Upper lobe of left lung (tissue), 6 donors: ENCODE data around the gene RPL7A. TPM values are rescaled to one million over a fixed set of nuclear protein-coding genes. Genes with fewer than 3 reads are reported as not detected.
"Not testable (repeated sequence)": the region's sequence is repeated elsewhere in the genome, so short reads cannot be mapped to it uniquely, and the experiment has no call there.

Experiments
- ATAC-seq, 2 donors: fragments of 200-7000 bp; cut with Tn5 transposase; one replicate each; pipeline ENCODE4 v1.9.1; 2022; ENCODE audit warnings: mild to moderate bottlenecking in 2 of 2, moderate library complexity in 2 of 2; ENCODE audit not compliant: low FRiP score in 2 of 2
- DNase-seq, 2 donors: peaks; one replicate each; pipeline ENCODE4 v3.0.0-alpha.2; 2019 to 2020
- H3K27ac ChIP-seq, 4 donors: fragments of 200-600 bp; sonication (generic); one replicate each; pipeline ENCODE4 v1.5.1; 2016 to 2019
- H3K27me3 ChIP-seq, 4 donors: fragments of 200-600 bp; sonication (generic); one replicate each; pipeline ENCODE4 v1.5.1; 2017 to 2019
- H3K36me3 ChIP-seq, 4 donors: fragments of 200-600 bp; sonication (generic); one replicate each; pipeline ENCODE4 v1.5.1; 2016 to 2019
- H3K4me1 ChIP-seq, 4 donors: fragments of 200-600 bp; sonication (generic); one replicate each; pipeline ENCODE4 v1.5.1; 2018 to 2019
- H3K4me3 ChIP-seq, 4 donors: fragments of 200-600 bp; sonication (generic); one replicate each; pipeline ENCODE4 v1.5.1; 2017 to 2019; ENCODE audit warnings: mild to moderate bottlenecking in 2 of 4, moderate library complexity in 1 of 4
- H3K9me3 ChIP-seq, 4 donors: fragments of 200-600 bp; sonication (generic); one replicate each; pipeline ENCODE4 v1.5.1; 2018 to 2019
- EP300 ChIP-seq, 4 donors: sonication (generic); formaldehyde crosslinking; IDR thresholded peaks; one replicate each; pipeline ENCODE4 v1.5.1; 2017; ENCODE audit warnings: antibody characterized with exemption in 4 of 4, control low read depth in 2 of 4
- POLR2A ChIP-seq, 4 donors: fragments of 450-650 bp; IDR thresholded peaks; one replicate each; pipeline ENCODE4 v1.5.1; 2016 to 2017; ENCODE audit warnings: antibody characterized with exemption in 4 of 4, mild to moderate bottlenecking in 2 of 4
- POLR2AphosphoS5 ChIP-seq, 2 donors: sonication (generic); formaldehyde crosslinking; IDR thresholded peaks; one replicate each; pipeline ENCODE4 v1.5.1; 2017; ENCODE audit warnings: antibody characterized with exemption in 2 of 2
- WGBS, 2 donors: methylation state at CpG; one replicate each; pipeline ENCODE4 v1.1.5; 2017 to 2018; 5-methylcytosine and 5-hydroxymethylcytosine counted together
- total RNA-seq, 6 donors: library from RNA; depleted of rRNA in 4 of 6; stranded (reverse); fragments of >200 nt in 4 of 6; gene quantifications; one replicate each; pipeline versions ENCODE4 v1.1.0 to v1.2.1, GENCODE V29; 2016 to 2021
- TF ChIP-seq, protein P1 (sequence below), 6 experiments: fragments of 450-650 bp in 4 of 6; fragments of 200-600 bp in 2 of 6; sonication (generic) in 2 of 6; IDR thresholded peaks; one replicate each; pipeline ENCODE4 v1.5.1; 2016 to 2019; ENCODE audit warnings: antibody characterized with exemption in 6 of 6
- donor health status: DM: no; HTN: no; CAD: no; lungs with moderate emphysema.
- donor health status: DM: no; HTN: yes; CAD: no; lungs with severe emphysema.

The RPL7A gene
- total RNA-seq, 6 donors from 2014 or later = 840 to 1,613 (median 1,352) TPM

DNA sequence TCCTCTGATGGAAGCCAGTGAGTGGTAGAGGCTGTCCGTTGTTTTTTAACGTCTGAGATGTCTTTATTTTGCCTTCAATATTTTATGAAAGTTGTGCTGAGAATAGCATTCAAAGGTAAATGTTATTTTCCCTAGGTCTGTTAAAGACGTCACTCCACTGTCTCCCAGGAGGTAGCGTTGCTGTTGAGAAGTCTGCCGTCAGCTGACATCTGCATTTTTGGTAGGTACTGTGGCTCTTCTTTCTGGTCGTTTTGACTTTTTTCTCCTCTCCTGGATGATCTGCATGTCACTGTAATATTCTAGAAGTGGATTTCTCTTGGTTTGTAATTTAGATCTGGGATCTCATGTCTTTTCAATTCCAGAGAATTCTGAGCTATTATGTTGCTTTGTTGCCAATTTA, 38.4 kb upstream of the RPL7A start:
- no peak for DNase-seq
- H3K36me3 ChIP-seq = no peaks in the 10 kb centered on the region
- H3K27me3 ChIP-seq = no peaks in the 10 kb centered on the region
- no peaks in the 10 kb centered on the region for H3K9me3 ChIP-seq
- ATAC-seq = no peak
- H3K4me1 ChIP-seq = no peaks in the 10 kb centered on the region
- 84 to 85% methylated on average over 6 of the region's 6 CpGs for WGBS, 2 donors
- TF ChIP-seq EP300 (IDR thresholded peaks at IDR 0.05) (no peak), POLR2A (IDR thresholded peaks at IDR 0.05) (no peak), POLR2AphosphoS5 (IDR thresholded peaks at IDR 0.05) (no peak)
- TF ChIP-seq, protein P1, sequence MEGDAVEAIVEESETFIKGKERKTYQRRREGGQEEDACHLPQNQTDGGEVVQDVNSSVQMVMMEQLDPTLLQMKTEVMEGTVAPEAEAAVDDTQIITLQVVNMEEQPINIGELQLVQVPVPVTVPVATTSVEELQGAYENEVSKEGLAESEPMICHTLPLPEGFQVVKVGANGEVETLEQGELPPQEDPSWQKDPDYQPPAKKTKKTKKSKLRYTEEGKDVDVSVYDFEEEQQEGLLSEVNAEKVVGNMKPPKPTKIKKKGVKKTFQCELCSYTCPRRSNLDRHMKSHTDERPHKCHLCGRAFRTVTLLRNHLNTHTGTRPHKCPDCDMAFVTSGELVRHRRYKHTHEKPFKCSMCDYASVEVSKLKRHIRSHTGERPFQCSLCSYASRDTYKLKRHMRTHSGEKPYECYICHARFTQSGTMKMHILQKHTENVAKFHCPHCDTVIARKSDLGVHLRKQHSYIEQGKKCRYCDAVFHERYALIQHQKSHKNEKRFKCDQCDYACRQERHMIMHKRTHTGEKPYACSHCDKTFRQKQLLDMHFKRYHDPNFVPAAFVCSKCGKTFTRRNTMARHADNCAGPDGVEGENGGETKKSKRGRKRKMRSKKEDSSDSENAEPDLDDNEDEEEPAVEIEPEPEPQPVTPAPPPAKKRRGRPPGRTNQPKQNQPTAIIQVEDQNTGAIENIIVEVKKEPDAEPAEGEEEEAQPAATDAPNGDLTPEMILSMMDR (IDR thresholded peaks at IDR 0.05) = no peak
- H3K27ac ChIP-seq = no peak overlapping the region
- H3K4me3 ChIP-seq = no peak overlapping the region

DNA sequence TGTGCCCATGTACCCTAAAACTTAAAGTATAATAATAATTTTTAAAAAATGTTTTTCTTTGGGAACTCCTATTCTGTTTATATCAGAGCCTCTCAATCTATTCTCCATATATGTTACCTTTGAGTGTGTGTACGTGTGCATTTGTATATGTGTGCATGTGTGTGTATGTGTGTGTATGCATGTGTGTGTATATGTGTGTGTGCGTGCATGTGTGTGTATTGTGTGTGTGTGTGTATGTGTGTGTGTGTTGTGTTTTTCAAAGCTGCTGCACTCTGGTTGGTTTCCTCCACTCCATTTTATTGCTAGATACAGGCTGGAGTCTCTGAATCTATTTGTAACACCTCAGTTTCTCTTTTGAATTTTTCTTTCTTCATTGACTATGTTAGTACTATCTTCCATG, 32.0 kb upstream of the RPL7A start:
- H3K27ac ChIP-seq = no peak overlapping the region
- TF ChIP-seq POLR2AphosphoS5 (IDR thresholded peaks at IDR 0.05) (no peak), POLR2A (IDR thresholded peaks at IDR 0.05) (no peak), EP300 (IDR thresholded peaks at IDR 0.05) (no peak)
- TF ChIP-seq, protein P1 (IDR thresholded peaks at IDR 0.05) = no peak
- H3K4me1 ChIP-seq = no peaks in the 10 kb centered on the region
- ATAC-seq (no peak), DNase-seq (no peak)
- H3K4me3 ChIP-seq = no peak overlapping the region
- H3K36me3 ChIP-seq = no peaks in the 10 kb centered on the region
- H3K27me3 ChIP-seq = no peaks in the 10 kb centered on the region
- H3K9me3 ChIP-seq = no peaks in the 10 kb centered on the region
- WGBS, 2 donors = 67 to 71% methylated on average over 2 of the region's 2 CpGs

DNA sequence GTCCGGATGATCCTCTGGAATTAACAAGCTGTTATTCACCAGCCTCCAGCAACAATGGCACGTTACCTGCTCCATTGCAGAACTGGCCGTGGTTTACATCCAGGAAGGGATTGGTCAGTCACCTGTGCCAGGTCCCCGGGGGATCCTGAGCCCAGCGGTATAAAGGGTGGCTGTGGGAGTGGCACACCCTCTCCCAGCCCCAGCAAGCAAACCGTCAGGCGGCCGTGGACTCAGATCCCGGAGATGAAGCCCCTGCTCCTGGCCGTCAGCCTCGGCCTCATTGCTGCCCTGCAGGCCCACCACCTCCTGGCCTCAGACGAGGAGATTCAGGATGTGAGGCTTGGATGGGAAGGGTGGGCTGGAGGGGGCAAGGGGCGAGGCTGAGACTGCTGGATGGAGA, 30.5 kb upstream of the RPL7A start:
- 75 to 100% methylated on average over 3 to 11 of the region's 13 CpGs for WGBS, 2 donors

GRCh38 chr9:133320421-133320881, 27.6 kb upstream of the RPL7A start:
- no peaks in the 10 kb centered on the region for H3K4me1 ChIP-seq
- H3K4me3 ChIP-seq = no peak overlapping the region
- no peaks in the 10 kb centered on the region for H3K27me3 ChIP-seq
- peak in 1 of 2 donors; percentile 6 for DNase-seq
- H3K36me3 ChIP-seq = no peaks in the 10 kb centered on the region
- H3K9me3 ChIP-seq = no peaks in the 10 kb centered on the region
- TF ChIP-seq, protein P1 (IDR thresholded peaks at IDR 0.05) = no peak
- TF ChIP-seq POLR2AphosphoS5 (IDR thresholded peaks at IDR 0.05) = no peak
- ATAC-seq = no peak
- H3K27ac ChIP-seq = no peak overlapping the region
- WGBS, 2 donors = 65 to 78% methylated on average over 9 to 13 of the region's 13 CpGs

More for the DNA sequence above, 30.5 kb upstream of the RPL7A start:
- H3K4me3 ChIP-seq, H3K36me3 ChIP-seq, H3K4me1 ChIP-seq, H3K9me3 ChIP-seq, H3K27me3 ChIP-seq, H3K27ac ChIP-seq: not testable (repeated sequence)
- ATAC-seq (peak in 1 of 2 donors; percentile 46), DNase-seq (peak in 1 of 2 donors; percentile 3)

- H3K27me3 ChIP-seq = no peaks in the 10 kb centered on the region
- TF ChIP-seq POLR2AphosphoS5 (IDR thresholded peaks at IDR 0.05) (no peak), EP300 (IDR thresholded peaks at IDR 0.05) (no peak), POLR2A (IDR thresholded peaks at IDR 0.05) (no peak)
- TF ChIP-seq, protein P1 (IDR thresholded peaks at IDR 0.05) = no peak
- DNase-seq (peak in 1 of 2 donors; percentile 15), ATAC-seq (no peak)
- H3K27ac ChIP-seq = no peak overlapping the region
- 80 to 81% methylated on average over 12 to 13 of the region's 13 CpGs for WGBS, 2 donors
- no peaks in the 10 kb centered on the region for H3K9me3 ChIP-seq
- no peak overlapping the region for H3K4me3 ChIP-seq
- H3K4me1 ChIP-seq = no peaks in the 10 kb centered on the region
- H3K36me3 ChIP-seq = no peaks in the 10 kb centered on the region
Measured at GRCh38 chr9:133321411-133321935, 26.5 kb upstream of the RPL7A start.
